Mucosa of descending colon (tissue), 3 donors: ENCODE results near the gene TOM1L1. TPM values are rescaled to one million over a fixed set of nuclear protein-coding genes. Genes with fewer than 3 reads are reported as not detected.

Experiments
- ATAC-seq: fragments of 200-7000 bp; cut with Tn5 transposase; one replicate; pipeline ENCODE4 v1.9.1; 2020; ENCODE audit warnings: mild to moderate bottlenecking, moderate library complexity
- DNase-seq, 3 donors: peaks; one replicate each; pipeline ENCODE4 v3.0.0-alpha.2; 2020
- H3K36me3 ChIP-seq: fragments of 200-600 bp; one replicate; pipeline ENCODE4 v1.8.0; 2021; ENCODE audit warnings: low read depth, mild to moderate bottlenecking
- H3K4me1 ChIP-seq: fragments of 200-600 bp; one replicate; pipeline ENCODE4 v1.8.0; 2021; ENCODE audit warnings: low read depth, mild to moderate bottlenecking
- H3K4me3 ChIP-seq: fragments of 200-600 bp; one replicate; pipeline ENCODE4 v1.8.0; 2021; ENCODE audit warnings: mild to moderate bottlenecking
- H3K9me3 ChIP-seq: fragments of 200-600 bp; one replicate; pipeline ENCODE4 v1.8.0; 2021; ENCODE audit warnings: mild to moderate bottlenecking
- CTCF ChIP-seq: fragments of 200-600 bp; IDR thresholded peaks from one replicate; pipeline ENCODE4 v1.8.0; 2022; ENCODE audit warnings: antibody characterized with exemption, mild to moderate bottlenecking
- intact Hi-C, 2 donors: fragments of 100-400 bp; cut with DNase I in 1 of 2; cut with micrococcal nuclease in 1 of 2; formaldehyde crosslinking; loops; one replicate each; pipeline versions ENCODE4 v1.11.0 to v1.11.1; 2022; cut with DNase I, micrococcal nuclease
- total RNA-seq, 3 donors: library from RNA; stranded (reverse); fragmentation: NEBNext Ultra II Directional in 2 of 3; extraction: Animal tissue kit (Norgen Biotek cat#: 25700) in 2 of 3; gene quantifications; one replicate each; pipeline versions ENCODE4 v1.2.1 to v1.2.4, GENCODE V29; 2021 to 2023
- donor health status: DM: no; HTN: no; CAD: no; lungs with moderate emphysema.
- donor health status: DM: no; HTN: no; CAD: no.
- donor health status: DM: no; HTN: yes; CAD: no.

Gene TOM1L1
- total RNA-seq, 3 donors from 2014 or later = 37.3 to 68.7 (median 49.8) TPM

DNA sequence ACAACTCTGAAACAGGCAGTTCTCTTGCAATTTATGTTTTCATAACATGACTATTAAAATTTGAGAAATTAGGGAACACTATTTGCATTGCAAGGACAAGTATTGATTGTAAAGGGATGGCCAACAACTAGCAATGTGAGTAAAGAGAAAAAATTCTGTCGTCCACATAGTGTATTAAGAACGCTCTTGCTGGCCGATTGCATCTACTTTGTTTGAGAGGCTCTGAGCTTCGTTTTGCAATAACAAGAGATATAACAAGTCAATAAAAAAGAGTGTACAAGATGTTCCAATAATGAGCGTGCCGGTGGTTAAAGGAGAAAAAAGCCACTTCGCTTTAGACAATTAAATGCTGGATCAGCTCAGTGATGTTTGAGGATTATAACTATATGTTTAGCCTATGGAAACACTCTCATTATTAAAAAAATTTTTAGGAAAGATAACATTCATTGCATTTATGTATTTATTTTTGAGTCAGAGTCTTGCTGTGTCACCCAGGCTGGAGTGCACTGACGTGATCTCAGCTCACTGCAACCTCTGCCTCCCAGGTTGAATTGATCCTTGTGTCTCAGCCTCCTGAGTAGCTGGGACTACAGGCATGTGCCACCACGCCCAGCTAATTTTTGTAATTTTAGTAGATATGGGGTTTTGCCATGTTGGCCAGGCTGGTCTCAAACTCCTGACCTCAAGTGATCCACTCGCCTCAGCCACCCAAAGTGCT, 19.2 kb upstream of the TOM1L1 start:
- no peak for ATAC-seq
- TF ChIP-seq CTCF = no peak
- DNase-seq = no peak

GRCh38 chr17:54882371-54882770, 18.3 kb upstream of the TOM1L1 start:
- no peak for DNase-seq
- no peak overlapping the region for H3K4me3 ChIP-seq
- ATAC-seq = no peak
- no peaks in the 10 kb centered on the region for H3K4me1 ChIP-seq
- intact Hi-C loops = no loop called here
- no peak for TF ChIP-seq CTCF
- H3K36me3 ChIP-seq = no peaks in the 10 kb centered on the region
- no peaks in the 10 kb centered on the region for H3K9me3 ChIP-seq

More for the DNA sequence above, 19.2 kb upstream of the TOM1L1 start:
- intact Hi-C loops = no loop called here
- H3K9me3 ChIP-seq = no peaks in the 10 kb centered on the region
- H3K4me3 ChIP-seq = no peak overlapping the region
- H3K36me3 ChIP-seq = no peaks in the 10 kb centered on the region
- no peaks in the 10 kb centered on the region for H3K4me1 ChIP-seq

- Histone ChIP-seq H3K4me1 (no peaks in the 10 kb centered on the region), H3K4me3 (no peak overlapping the region), H3K9me3 (no peaks in the 10 kb centered on the region), H3K36me3 (no peaks in the 10 kb centered on the region)
- DNase-seq = no peak
- intact Hi-C loops = no loop called here
- no peak for ATAC-seq
- TF ChIP-seq CTCF = no peak
Measured at GRCh38 chr17:54882950-54883349, 17.7 kb upstream of the TOM1L1 start.

- intact Hi-C loops = no loop called here
- H3K4me3 ChIP-seq = no peak overlapping the region
- H3K9me3 ChIP-seq = no peaks in the 10 kb centered on the region
- no peak for ATAC-seq
- no peaks in the 10 kb centered on the region for H3K4me1 ChIP-seq
- no peak for TF ChIP-seq CTCF
- DNase-seq = no peak
- H3K36me3 ChIP-seq = no peaks in the 10 kb centered on the region
Measured at GRCh38 chr17:54883939-54884338, 16.7 kb upstream of the TOM1L1 start.

DNA sequence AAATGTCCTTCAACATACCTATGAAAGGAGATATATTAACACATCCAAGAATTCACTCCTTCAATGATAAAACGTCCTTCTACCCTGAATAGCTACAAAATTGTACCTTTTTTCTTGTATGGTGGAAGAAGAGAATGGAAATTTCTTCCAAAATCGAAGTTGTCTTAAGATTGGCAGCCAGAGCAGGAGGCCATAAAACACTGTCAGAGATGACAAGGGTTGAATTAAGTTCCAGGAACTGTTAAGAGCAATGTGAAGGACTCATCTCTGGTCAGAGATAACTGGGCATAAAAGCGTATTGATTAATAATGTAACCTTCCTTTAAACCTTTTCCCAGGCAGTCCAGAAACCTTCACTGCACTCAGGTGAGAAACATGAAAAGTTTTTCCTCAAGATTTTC, 12.9 kb upstream of the TOM1L1 start:
- intact Hi-C loops = no loop called here
- Histone ChIP-seq H3K4me3 (no peak overlapping the region), H3K36me3 (no peaks in the 10 kb centered on the region), H3K4me1 (no peaks in the 10 kb centered on the region), H3K9me3 (no peaks in the 10 kb centered on the region)
- DNase-seq = no peak
- ATAC-seq = no peak
- TF ChIP-seq CTCF = no peak

DNA sequence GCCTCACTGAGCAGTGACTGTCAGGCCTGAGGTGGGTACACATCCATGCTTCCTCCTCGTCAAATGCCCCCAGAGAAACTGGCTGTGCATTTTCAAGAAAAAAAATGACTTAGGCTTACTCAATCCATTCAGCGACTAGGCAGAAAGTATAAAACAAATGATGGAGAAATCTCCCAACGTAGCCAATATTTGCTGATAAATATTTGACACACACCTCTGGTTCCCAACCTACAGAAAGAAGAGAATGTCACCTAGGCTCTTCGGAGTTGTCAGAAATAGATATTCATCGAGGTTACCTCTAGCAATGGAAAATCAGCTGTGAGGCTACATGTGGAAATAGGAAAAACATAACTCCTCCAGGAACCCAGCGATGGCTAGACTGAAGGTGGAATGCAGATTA, 12.4 kb upstream of the TOM1L1 start:
- ATAC-seq = no peak
- no peaks in the 10 kb centered on the region for H3K36me3 ChIP-seq
- no peak overlapping the region for H3K4me3 ChIP-seq
- no peak for TF ChIP-seq CTCF
- DNase-seq = no peak
- H3K4me1 ChIP-seq = no peaks in the 10 kb centered on the region
- no peaks in the 10 kb centered on the region for H3K9me3 ChIP-seq
- intact Hi-C loops = no loop called here
